EL (cell line): ENCODE measurements around the gene NOL7.
A peak's percentile ranks its signal among the peaks of the same experiment; 100 is the strongest.

Experiments
- DNase-seq: peaks from one replicate; pipeline ENCODE4 v3.0.0-alpha.2; 2016

NOL7 gene

GRCh38 chr6:13614926-13615791, at the start of gene NOL7:
TSS of gene NOL7 (plus strand) at chr6:13615335. CDS start at chr6:13615359, 24 bp downstream.
- DNase-seq = peak; percentile 98

- no peak for DNase-seq
Observed at GRCh38 chr6:13565921-13566320, 49.2 kb upstream of the NOL7 start.

GRCh38 chr6:13566500-13566899, 48.6 kb upstream of the NOL7 start:
- no peak for DNase-seq

GRCh38 chr6:13568970-13569369, 46.2 kb upstream of the NOL7 start:
- DNase-seq = no peak

GRCh38 chr6:13572240-13572639, 42.9 kb upstream of the NOL7 start:
- DNase-seq = no peak

- DNase-seq = no peak
Observed at GRCh38 chr6:13572951-13573654, 42.0 kb upstream of the NOL7 start.

GRCh38 chr6:13573669-13574110, 41.4 kb upstream of the NOL7 start:
- peak; percentile 57 for DNase-seq

GRCh38 chr6:13574149-13574570, 41.0 kb upstream of the NOL7 start:
- peak; percentile 94 for DNase-seq

- DNase-seq = peak; percentile 84
Observed at GRCh38 chr6:13574571-13575376, 40.4 kb upstream of the NOL7 start, which contains the start of gene SIRT5. TSS of gene SIRT5 (plus strand) at chr6:13574601. CDS start at chr6:13584111, 9,510 bp downstream.

GRCh38 chr6:13575377-13575775, 39.8 kb upstream of the NOL7 start:
- no peak for DNase-seq

- DNase-seq = no peak
Observed at GRCh38 chr6:13576017-13576416, 39.1 kb upstream of the NOL7 start.

- DNase-seq = no peak
Observed at GRCh38 chr6:13577926-13578325, 37.2 kb upstream of the NOL7 start.

GRCh38 chr6:13579911-13580310, 35.2 kb upstream of the NOL7 start:
- DNase-seq = no peak

- no peak for DNase-seq
Observed at GRCh38 chr6:13581700-13582229, 33.4 kb upstream of the NOL7 start.

GRCh38 chr6:13586603-13587542, 28.3 kb upstream of the NOL7 start:
- DNase-seq = peak; percentile 35

GRCh38 chr6:13589801-13590200, 25.3 kb upstream of the NOL7 start:
- no peak for DNase-seq

GRCh38 chr6:13590574-13591153, 24.5 kb upstream of the NOL7 start:
- DNase-seq = no peak

- DNase-seq = no peak
Observed at GRCh38 chr6:13591205-13591921, 23.8 kb upstream of the NOL7 start.

- no peak for DNase-seq
Observed at GRCh38 chr6:13593103-13593502, 22.0 kb upstream of the NOL7 start.

GRCh38 chr6:13593720-13594119, 21.4 kb upstream of the NOL7 start:
- DNase-seq = no peak

- DNase-seq = no peak
Observed at GRCh38 chr6:13597073-13597472, 18.1 kb upstream of the NOL7 start.
